HepG2 (cell line): ENCODE results near the gene PHLDB1. TPM values are rescaled to one million over a fixed set of nuclear protein-coding genes. Genes with fewer than 3 reads are reported as not detected.

Experiments
- CEBPG ChIP-seq: IDR thresholded peaks from 2 replicates; pipeline ENCODE4 v1.6.1; 2016
- E2F1 ChIP-seq: sonication (generic); formaldehyde crosslinking; IDR thresholded peaks from 2 replicates; pipeline ENCODE4 v1.5.0; 2020; ENCODE audit warnings: missing genetic modification reagents
- EZH2 ChIP-seq: conservative IDR thresholded peaks from 2 replicates; pipeline ENCODE4 v1.6.1; 2012; ENCODE audit warnings: mild to moderate bottlenecking, low read depth, low read length, moderate library complexity
- FOXO1 ChIP-seq: sonication (generic); formaldehyde crosslinking; IDR thresholded peaks from 2 replicates; pipeline ENCODE4 v1.4.0; 2020; ENCODE audit warnings: missing genetic modification reagents
- HMG20B ChIP-seq: conservative IDR thresholded peaks from 2 replicates; pipeline ENCODE4 v1.6.1; 2016; ENCODE audit warnings: missing genetic modification reagents, missing compliant biosample characterization
- JDP2 ChIP-seq: sonication (generic); formaldehyde crosslinking; IDR thresholded peaks from 2 replicates; pipeline ENCODE4 v1.8.1; 2022; ENCODE audit warnings: missing genetic modification reagents, borderline replicate concordance
- KLF15 ChIP-seq: sonication (generic); formaldehyde crosslinking; IDR thresholded peaks from 2 replicates; pipeline ENCODE4 v1.8.1; 2023; ENCODE audit warnings: borderline replicate concordance, mild to moderate bottlenecking, inconsistent platforms, missing genetic modification reagents, mixed read lengths
- MEIS2 ChIP-seq: sonication (generic); formaldehyde crosslinking; IDR thresholded peaks from 2 replicates; pipeline ENCODE4 v1.9.0; 2021; ENCODE audit warnings: mild to moderate bottlenecking, missing genetic modification reagents
- MIER3 ChIP-seq: IDR thresholded peaks from 2 replicates; pipeline ENCODE4 v1.6.1; 2016; ENCODE audit warnings: missing compliant biosample characterization, borderline replicate concordance
- PATZ1 ChIP-seq: sonication (generic); formaldehyde crosslinking; IDR thresholded peaks from 2 replicates; pipeline ENCODE4 v1.4.0; 2020; ENCODE audit warnings: missing genetic modification reagents
- POLR2AphosphoS5 ChIP-seq: IDR thresholded peaks from 2 replicates; pipeline ENCODE4 v1.6.1; 2012; ENCODE audit warnings: low read depth, low read length
- PRDM10 ChIP-seq: sonication (generic); formaldehyde crosslinking; IDR thresholded peaks from 2 replicates; pipeline ENCODE4 v1.4.0; 2020; ENCODE audit warnings: low read depth, missing genetic modification reagents
- RFX5 ChIP-seq: IDR thresholded peaks from 2 replicates; pipeline ENCODE4 v1.6.1; 2011; ENCODE audit warnings: low read depth, low read length, improper control_type of control experiment
- SIN3B ChIP-seq: fragments of 150-350 bp; IDR thresholded peaks from 2 replicates; pipeline ENCODE4 v1.6.1; 2014; ENCODE audit warnings: low read length
- SNAI1 ChIP-seq: sonication (generic); formaldehyde crosslinking; IDR thresholded peaks from 2 replicates; pipeline ENCODE4 v1.5.0; 2020; ENCODE audit warnings: mild to moderate bottlenecking, missing genetic modification reagents, borderline replicate concordance
- SPEN ChIP-seq: sonication (generic); formaldehyde crosslinking; IDR thresholded peaks from 2 replicates; pipeline ENCODE4 v1.5.1; 2020; ENCODE audit warnings: low read depth, mild to moderate bottlenecking, missing genetic modification reagents
- TEAD3 ChIP-seq: optimal IDR thresholded peaks from 2 replicates; pipeline ENCODE3; 2016; ENCODE audit warnings: borderline replicate concordance
- U2AF1 ChIP-seq: fragments of 200-400 bp; formaldehyde crosslinking; optimal IDR thresholded peaks from 2 replicates; pipeline ENCODE3; 2017; ENCODE audit warnings: mild to moderate bottlenecking, low read depth, low read length
- ZBTB7B ChIP-seq: sonication (generic); formaldehyde crosslinking; IDR thresholded peaks from 2 replicates; pipeline ENCODE4 v1.4.0; 2020; ENCODE audit warnings: missing genetic modification reagents
- ZFX ChIP-seq: sonication (generic); formaldehyde crosslinking; IDR thresholded peaks from 2 replicates; pipeline ENCODE4 v1.4.0; 2020; ENCODE audit warnings: mild to moderate bottlenecking, low read depth, missing genetic modification reagents, moderate library complexity
- ZNF235 ChIP-seq: sonication (generic); formaldehyde crosslinking; IDR thresholded peaks from 2 replicates; pipeline ENCODE4 v1.8.1; 2023; ENCODE audit warnings: mild to moderate bottlenecking, missing genetic modification reagents, borderline replicate concordance
- ZNF501 ChIP-seq: sonication (generic); formaldehyde crosslinking; IDR thresholded peaks from 2 replicates; pipeline ENCODE4 v1.5.1; 2020; ENCODE audit warnings: mild to moderate bottlenecking, moderate library complexity, missing genetic modification reagents
- ZNF639 ChIP-seq: conservative IDR thresholded peaks from 2 replicates; pipeline ENCODE4 v1.6.1; 2018; ENCODE audit warnings: missing genetic modification reagents
- ZNF747 ChIP-seq: sonication (generic); formaldehyde crosslinking; IDR thresholded peaks from 2 replicates; pipeline ENCODE4 v1.8.1; 2023; ENCODE audit warnings: missing genetic modification reagents, mild to moderate bottlenecking, borderline replicate concordance
- ZSCAN9 ChIP-seq: IDR thresholded peaks from 2 replicates; pipeline ENCODE4 v1.6.1; 2016; ENCODE audit warnings: borderline replicate concordance
- polyA plus RNA-seq, 8 experiments: library from polyadenylated mRNA; depleted of rRNA in 3 of 8; stranded (reverse) in 7 of 8; unstranded in 1 of 8; fragments of >200 nt; fragmentation: Illumina TruSeq in 4 of 8; extraction: Trizol in 4 of 8; gene quantifications; 2 replicates each; pipeline versions ENCODE4 v1.2.1 to v1.2.3, GENCODE V29; 2011 to 2016; ENCODE audit warnings: low read depth in 4 of 8, missing spikeins in 1 of 8, mixed read lengths in 1 of 8; ENCODE audit not compliant: insufficient read depth in 1 of 8
- total RNA-seq, 5 experiments: library from RNA; depleted of rRNA; stranded (reverse); fragments of >200 nt; fragmentation: Illumina TruSeq; extraction: Trizol; gene quantifications; 2 replicates each; pipeline ENCODE4 v1.2.3, GENCODE V29; 2016; ENCODE audit warnings: low read depth in 1 of 5

The PHLDB1 gene
- total and polyA plus RNA-seq, 2 of the 13 experiments (the other 11 are each of a cell fraction or from before 2014, with no cell fraction given): 13.8 to 14.2 TPM

GRCh38 chr11:118679483-118679882 is 72.1 kb downstream of the PHLDB1 start, which contains the start of gene TREH (continued):
- peak; percentile 51; the same call in 1 of the 2 replicates for TF ChIP-seq PRDM10 (CRISPR knock-in tag)
- TF ChIP-seq JDP2 (CRISPR knock-in tag): no peak
- TF ChIP-seq ZBTB7B: peak; percentile 65; the same call in 1 of the 2 replicates
- TF ChIP-seq FOXO1 (CRISPR knock-in tag): peak; percentile 49; the same call in 1 of the 2 replicates
- TF ChIP-seq HMG20B (CRISPR knock-in tag): no peak
- TF ChIP-seq ZSCAN9 (CRISPR knock-in tag): no peak
- TF ChIP-seq SPEN (CRISPR knock-in tag): no peak; the same call in 1 of the 2 replicates
- peak; percentile 43 for TF ChIP-seq TEAD3 (CRISPR knock-in tag)
- no peak for TF ChIP-seq E2F1
- no peak for TF ChIP-seq KLF15 (CRISPR knock-in tag)
- no peak for TF ChIP-seq MEIS2 (CRISPR knock-in tag)
- peak; percentile 58 for TF ChIP-seq POLR2AphosphoS5
- no peak for TF ChIP-seq ZNF747 (CRISPR knock-in tag)
- TF ChIP-seq CEBPG (CRISPR knock-in tag): no peak
- no peak; the same call in 1 of the 2 replicates for TF ChIP-seq ZNF235 (CRISPR knock-in tag)
- no peak for TF ChIP-seq EZH2
- peak; percentile 30; the same call in 1 of the 2 replicates for TF ChIP-seq PATZ1 (CRISPR knock-in tag)
- peak; percentile 44 for TF ChIP-seq ZFX (CRISPR knock-in tag)
- no peak for TF ChIP-seq RFX5
- TF ChIP-seq SIN3B: no peak
- TF ChIP-seq U2AF1: no peak
- no peak for TF ChIP-seq ZNF501 (CRISPR knock-in tag)
- no peak for TF ChIP-seq SNAI1
- TF ChIP-seq MIER3 (CRISPR knock-in tag): 0 out of 2 replicates have a peak, but pooled peaks have one; percentile 54
- TF ChIP-seq ZNF639 (CRISPR knock-in tag): no peak
